ENCODE measurements around the gene CPE.

DNA sequence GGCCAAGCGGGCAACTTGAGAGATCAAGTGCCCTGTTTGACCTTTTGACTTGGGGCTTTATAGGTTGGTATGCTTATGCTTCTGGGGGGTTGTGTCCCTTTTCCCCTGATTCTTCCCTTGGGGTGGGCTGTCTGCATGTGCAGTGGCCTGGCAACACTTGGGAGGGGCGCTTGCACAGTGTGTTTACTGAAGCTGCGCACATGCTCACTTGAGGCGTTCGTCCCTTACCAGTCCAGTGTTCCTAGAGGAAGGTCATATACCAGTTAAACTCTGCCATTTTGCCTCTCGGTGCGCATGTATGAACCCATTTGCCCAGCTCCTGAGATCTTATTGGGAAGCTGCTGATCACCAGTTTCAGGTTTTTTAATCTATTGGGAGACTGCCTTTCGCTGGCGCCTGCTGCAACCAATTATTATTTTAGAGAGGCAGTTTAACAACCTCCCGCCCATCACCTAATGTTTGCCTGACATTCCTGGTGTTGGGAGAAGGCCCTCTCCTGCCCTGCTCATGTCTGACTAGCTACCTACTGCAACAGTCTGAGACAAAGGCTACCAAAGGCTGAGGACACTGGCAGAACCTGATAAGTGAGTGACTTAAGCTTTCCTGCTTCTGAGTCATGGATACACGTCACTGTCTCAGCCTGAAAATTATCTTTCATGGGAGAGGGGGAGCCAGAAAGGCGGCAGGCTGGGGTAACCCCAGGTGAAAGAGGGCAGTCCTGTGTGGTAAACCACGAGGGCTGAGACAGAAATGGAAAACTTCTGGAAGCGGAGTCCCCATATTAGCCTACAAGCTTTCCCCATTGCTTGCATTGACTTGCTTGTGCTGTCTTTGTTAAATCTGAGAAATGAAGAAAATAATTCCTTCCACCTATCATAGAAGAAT lies 97.6 kb downstream of the CPE start:
- TF ChIP-seq POLR2A (IDR thresholded peaks at IDR 0.05), result no peak
- TF ChIP-seq, protein P1, sequence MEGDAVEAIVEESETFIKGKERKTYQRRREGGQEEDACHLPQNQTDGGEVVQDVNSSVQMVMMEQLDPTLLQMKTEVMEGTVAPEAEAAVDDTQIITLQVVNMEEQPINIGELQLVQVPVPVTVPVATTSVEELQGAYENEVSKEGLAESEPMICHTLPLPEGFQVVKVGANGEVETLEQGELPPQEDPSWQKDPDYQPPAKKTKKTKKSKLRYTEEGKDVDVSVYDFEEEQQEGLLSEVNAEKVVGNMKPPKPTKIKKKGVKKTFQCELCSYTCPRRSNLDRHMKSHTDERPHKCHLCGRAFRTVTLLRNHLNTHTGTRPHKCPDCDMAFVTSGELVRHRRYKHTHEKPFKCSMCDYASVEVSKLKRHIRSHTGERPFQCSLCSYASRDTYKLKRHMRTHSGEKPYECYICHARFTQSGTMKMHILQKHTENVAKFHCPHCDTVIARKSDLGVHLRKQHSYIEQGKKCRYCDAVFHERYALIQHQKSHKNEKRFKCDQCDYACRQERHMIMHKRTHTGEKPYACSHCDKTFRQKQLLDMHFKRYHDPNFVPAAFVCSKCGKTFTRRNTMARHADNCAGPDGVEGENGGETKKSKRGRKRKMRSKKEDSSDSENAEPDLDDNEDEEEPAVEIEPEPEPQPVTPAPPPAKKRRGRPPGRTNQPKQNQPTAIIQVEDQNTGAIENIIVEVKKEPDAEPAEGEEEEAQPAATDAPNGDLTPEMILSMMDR (IDR thresholded peaks at IDR 0.05), result no peak
- no peak for TF ChIP-seq POLR2AphosphoS5 (IDR thresholded peaks at IDR 0.05)
